Suprapubic skin (tissue), 4 donors: ENCODE measurements around the gene MOGAT3. TPM values are rescaled to one million over a fixed set of nuclear protein-coding genes. Genes with fewer than 3 reads are reported as not detected.

ENCODE experiments used
- DNase-seq, 2 donors: peaks; one replicate each; pipeline ENCODE4 v3.0.0-alpha.2; 2019; ENCODE audit warnings: low spot score in 2 of 2
- H3K27ac ChIP-seq: fragments of 200-600 bp; sonication (generic); one replicate; pipeline ENCODE4 v1.5.1; 2019
- H3K27me3 ChIP-seq: fragments of 200-600 bp; sonication (generic); one replicate; pipeline ENCODE4 v1.5.1; 2019
- H3K36me3 ChIP-seq: fragments of 200-600 bp; sonication (generic); one replicate; pipeline ENCODE4 v1.5.1; 2019
- H3K4me1 ChIP-seq: fragments of 200-600 bp; sonication (generic); one replicate; pipeline ENCODE4 v1.5.1; 2019
- H3K4me3 ChIP-seq: fragments of 200-600 bp; sonication (generic); one replicate; pipeline ENCODE4 v1.5.1; 2019; ENCODE audit warnings: mild to moderate bottlenecking
- H3K9me3 ChIP-seq: fragments of 200-600 bp; sonication (generic); one replicate; pipeline ENCODE4 v1.5.1; 2019
- EP300 ChIP-seq: sonication (generic); formaldehyde crosslinking; IDR thresholded peaks from one replicate; pipeline ENCODE4 v1.6.1; 2017; ENCODE audit warnings: antibody characterized with exemption
- POLR2A ChIP-seq, 2 donors: fragments of 450-650 bp; IDR thresholded peaks; one replicate each; pipeline ENCODE4 v1.6.1; 2017; ENCODE audit warnings: antibody characterized with exemption in 2 of 2, mild to moderate bottlenecking in 2 of 2, moderate library complexity in 2 of 2
- POLR2AphosphoS5 ChIP-seq, 3 donors: sonication (generic); formaldehyde crosslinking; IDR thresholded peaks; one replicate each; pipeline ENCODE4 v1.6.1; 2017; ENCODE audit warnings: antibody characterized with exemption in 3 of 3
- WGBS: methylation state at CpG from one replicate; pipeline ENCODE4 v1.1.5; 2018; 5-methylcytosine and 5-hydroxymethylcytosine counted together
- total RNA-seq, 4 donors: library from RNA; depleted of rRNA; stranded (reverse); fragments of >200 nt; gene quantifications; one replicate each; pipeline ENCODE4 v1.1.0, GENCODE V29; 2016
- TF ChIP-seq, protein P1 (sequence below), 2 donors: fragments of 200-600 bp in 1 of 2; fragments of 450-650 bp in 1 of 2; sonication (generic) in 1 of 2; IDR thresholded peaks; one replicate each; pipeline ENCODE4 v1.5.1; 2016 to 2019; ENCODE audit warnings: antibody characterized with exemption in 2 of 2, mild to moderate bottlenecking in 1 of 2, moderate library complexity in 1 of 2

Gene MOGAT3
- total RNA-seq, 4 donors from 2014 or later = not detected

DNA sequence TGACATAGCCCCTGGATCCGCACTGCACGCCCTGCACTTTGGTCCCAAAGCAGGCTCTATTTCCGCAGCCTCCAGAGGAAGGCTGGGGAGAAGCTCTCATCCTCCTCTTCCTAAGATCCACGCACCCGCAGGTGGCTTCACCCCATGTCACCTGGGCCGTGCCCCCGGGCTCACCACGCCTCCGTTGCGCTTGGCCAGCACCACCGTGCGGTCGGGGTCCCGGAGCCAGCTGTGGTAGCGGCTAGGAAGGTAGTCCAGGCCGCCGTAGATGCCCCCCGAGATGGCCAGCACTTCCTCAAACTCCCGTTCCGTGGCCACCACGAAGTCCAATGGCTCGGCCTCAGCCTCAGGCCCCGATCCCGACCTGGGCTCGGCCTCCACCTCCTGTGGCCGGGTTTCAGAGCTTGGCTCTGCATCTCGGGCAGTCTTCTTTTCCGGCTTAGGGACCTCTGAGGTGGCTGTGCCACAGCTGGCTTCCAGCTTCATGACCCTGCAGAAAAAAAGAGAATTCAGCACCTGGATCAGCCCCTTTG, 26.4 kb downstream of the MOGAT3 start:
- H3K9me3 ChIP-seq = no peaks in the 10 kb centered on the region
- peaks cover 55% of the 10 kb centered on the region for H3K4me1 ChIP-seq
- no peak overlapping the region for H3K27ac ChIP-seq
- H3K4me3 ChIP-seq = no peak overlapping the region
- no peaks in the 10 kb centered on the region for H3K36me3 ChIP-seq
- WGBS = 4% methylated on average over 8 of the region's 28 CpGs
- no peak for DNase-seq
- TF ChIP-seq, protein P1, sequence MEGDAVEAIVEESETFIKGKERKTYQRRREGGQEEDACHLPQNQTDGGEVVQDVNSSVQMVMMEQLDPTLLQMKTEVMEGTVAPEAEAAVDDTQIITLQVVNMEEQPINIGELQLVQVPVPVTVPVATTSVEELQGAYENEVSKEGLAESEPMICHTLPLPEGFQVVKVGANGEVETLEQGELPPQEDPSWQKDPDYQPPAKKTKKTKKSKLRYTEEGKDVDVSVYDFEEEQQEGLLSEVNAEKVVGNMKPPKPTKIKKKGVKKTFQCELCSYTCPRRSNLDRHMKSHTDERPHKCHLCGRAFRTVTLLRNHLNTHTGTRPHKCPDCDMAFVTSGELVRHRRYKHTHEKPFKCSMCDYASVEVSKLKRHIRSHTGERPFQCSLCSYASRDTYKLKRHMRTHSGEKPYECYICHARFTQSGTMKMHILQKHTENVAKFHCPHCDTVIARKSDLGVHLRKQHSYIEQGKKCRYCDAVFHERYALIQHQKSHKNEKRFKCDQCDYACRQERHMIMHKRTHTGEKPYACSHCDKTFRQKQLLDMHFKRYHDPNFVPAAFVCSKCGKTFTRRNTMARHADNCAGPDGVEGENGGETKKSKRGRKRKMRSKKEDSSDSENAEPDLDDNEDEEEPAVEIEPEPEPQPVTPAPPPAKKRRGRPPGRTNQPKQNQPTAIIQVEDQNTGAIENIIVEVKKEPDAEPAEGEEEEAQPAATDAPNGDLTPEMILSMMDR (IDR thresholded peaks at IDR 0.05) = no peak
- TF ChIP-seq EP300 (no peak), POLR2A (IDR thresholded peaks at IDR 0.05) (no peak), POLR2AphosphoS5 (IDR thresholded peaks at IDR 0.05) (no peak)
- H3K27me3 ChIP-seq = peaks cover 100% of the 10 kb centered on the region

DNA sequence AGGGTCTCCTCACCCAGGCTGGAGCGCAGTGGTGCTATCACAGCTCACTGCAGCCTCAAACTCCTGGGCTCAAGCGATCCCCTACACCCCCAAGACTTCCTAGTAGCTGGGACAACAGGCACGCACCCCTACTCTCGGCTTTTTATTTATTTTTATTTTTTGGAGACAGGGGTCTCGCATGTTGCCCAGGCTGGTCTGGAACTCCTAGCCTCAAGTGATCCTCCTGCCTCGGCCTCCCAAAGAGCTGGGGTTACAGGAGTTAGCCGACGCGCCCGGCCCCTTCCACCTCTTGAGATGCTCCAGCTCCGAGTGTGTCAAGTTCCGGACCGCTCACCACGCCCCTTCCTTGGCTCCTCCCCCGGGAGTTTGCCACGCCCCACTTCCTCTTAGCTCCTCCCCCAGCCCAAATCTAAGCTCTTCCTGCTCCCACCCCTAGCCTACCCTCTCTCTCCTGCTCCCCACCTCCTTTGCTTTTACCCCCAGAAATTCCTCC, 27.0 kb downstream of the MOGAT3 start:
- TF ChIP-seq POLR2AphosphoS5 (IDR thresholded peaks at IDR 0.05) (no peak), EP300 (no peak), POLR2A (IDR thresholded peaks at IDR 0.05) (no peak)
- TF ChIP-seq, protein P1 (IDR thresholded peaks at IDR 0.05) = no peak
- H3K27me3 ChIP-seq = peaks cover 100% of the 10 kb centered on the region
- H3K9me3 ChIP-seq = no peaks in the 10 kb centered on the region
- peaks cover 52% of the 10 kb centered on the region for H3K4me1 ChIP-seq
- peak overlapping the region; percentile 23 for H3K4me3 ChIP-seq
- 4% methylated on average over 16 of the region's 16 CpGs for WGBS
- H3K27ac ChIP-seq = no peak overlapping the region
- H3K36me3 ChIP-seq = no peaks in the 10 kb centered on the region
- no peak for DNase-seq

DNA sequence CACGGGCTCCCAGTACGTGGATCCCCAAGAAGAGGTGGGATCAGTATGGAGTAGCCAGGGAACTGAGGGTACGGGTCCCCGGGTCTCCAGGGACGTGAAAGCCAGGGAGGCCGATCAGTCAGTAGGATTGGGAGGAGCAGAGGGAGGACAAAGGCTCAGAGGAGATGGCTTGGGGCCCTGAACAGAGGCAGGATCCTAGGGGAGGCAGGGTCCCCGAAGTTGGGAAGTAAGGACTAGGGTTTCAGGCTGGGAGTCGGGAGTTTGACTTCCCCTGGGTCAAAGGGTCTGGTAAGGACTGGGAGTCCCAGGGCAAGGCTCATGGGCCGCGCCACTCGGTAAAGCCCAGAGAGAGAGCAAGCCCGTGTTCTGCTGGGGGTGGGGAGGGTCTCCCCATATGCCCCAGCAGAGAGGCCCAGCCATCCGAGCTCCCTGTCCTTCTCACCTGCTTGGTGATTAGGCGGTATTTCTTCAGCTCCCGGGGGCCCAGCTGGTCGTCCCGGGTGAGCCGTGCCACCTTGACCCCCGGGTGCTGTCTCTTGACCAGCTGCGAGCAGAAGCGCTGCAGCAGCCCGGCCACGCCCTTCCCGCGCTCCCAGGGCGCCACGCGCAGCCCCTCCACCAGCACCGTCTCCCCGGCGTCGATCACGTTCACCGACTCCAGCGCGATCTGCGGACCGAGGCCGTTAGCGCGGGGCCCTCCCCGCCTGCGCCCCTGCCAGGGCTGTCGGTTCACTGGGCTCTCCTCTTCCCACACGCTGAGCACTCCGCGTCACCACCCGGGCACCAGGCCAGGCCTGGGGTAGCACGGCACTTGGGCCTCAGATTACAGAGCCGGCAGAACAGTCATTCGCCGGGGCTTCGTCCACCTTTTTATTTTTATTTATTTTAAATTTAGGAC, 27.7 kb downstream of the MOGAT3 start:
- peak overlapping the region; percentile 23 for H3K4me3 ChIP-seq
- DNase-seq = no peak
- no peak for TF ChIP-seq EP300
- TF ChIP-seq POLR2A (IDR thresholded peaks at IDR 0.05) = no peak
- no peak for TF ChIP-seq POLR2AphosphoS5 (IDR thresholded peaks at IDR 0.05)
- TF ChIP-seq, protein P1 (IDR thresholded peaks at IDR 0.05) = no peak
- H3K36me3 ChIP-seq = no peaks in the 10 kb centered on the region
- no peak overlapping the region for H3K27ac ChIP-seq
- WGBS = 2% methylated on average over 33 of the region's 53 CpGs
- no peaks in the 10 kb centered on the region for H3K9me3 ChIP-seq
- H3K4me1 ChIP-seq = peaks cover 51% of the 10 kb centered on the region
- H3K27me3 ChIP-seq = peaks cover 100% of the 10 kb centered on the region

DNA sequence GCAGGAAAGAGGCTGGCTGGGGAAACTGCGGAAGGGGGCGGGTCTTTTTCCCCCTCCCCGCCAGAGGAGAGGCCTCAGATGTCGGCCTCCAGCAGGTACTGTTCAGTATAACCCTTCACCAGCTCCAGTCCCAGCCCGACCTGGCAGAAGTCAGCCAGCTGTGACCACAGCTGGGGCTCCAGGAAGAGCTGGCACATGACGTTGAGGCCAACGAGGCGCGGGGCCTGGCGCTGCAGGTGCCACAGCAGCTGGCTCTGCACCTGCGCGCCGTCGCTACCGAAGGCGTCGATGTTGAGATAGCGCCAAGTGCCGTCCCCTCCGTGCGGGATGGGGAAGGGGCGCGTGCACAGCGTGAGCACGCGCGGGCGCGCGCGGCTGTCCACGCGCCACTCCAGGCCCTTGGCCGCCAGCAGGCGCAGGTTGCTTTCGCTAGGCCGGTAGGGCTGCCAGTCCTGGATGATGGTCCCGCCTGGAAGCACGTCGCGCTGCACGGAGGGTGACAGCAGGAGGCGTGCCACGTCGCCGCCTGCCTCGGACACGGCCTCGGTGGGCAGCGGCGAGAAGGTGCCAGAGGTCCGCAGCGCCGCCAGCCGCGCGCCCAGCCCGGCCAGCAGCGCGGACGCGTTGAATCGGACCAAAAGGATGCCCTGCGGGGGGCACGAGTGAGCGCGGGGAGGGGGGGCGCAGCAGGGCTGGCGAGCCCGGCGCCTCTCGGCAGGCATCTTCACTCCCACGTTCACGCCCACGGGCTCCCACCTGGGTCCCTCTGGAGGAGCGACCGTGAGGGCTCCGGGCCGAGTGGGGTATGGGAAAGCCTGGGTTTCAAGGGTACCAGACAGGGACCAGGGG, 28.6 kb downstream of the MOGAT3 start:
- WGBS = 4% methylated on average over 30 of the region's 79 CpGs
- Histone ChIP-seq H3K4me3 (peak overlapping the region; percentile 18), H3K36me3 (no peaks in the 10 kb centered on the region)

More for the DNA sequence above, 28.6 kb downstream of the MOGAT3 start:
- no peak overlapping the region for H3K27ac ChIP-seq
- H3K4me1 ChIP-seq = peaks cover 51% of the 10 kb centered on the region
- DNase-seq = no peak
- H3K9me3 ChIP-seq = no peaks in the 10 kb centered on the region
- TF ChIP-seq POLR2A (IDR thresholded peaks at IDR 0.05) (no peak), POLR2AphosphoS5 (IDR thresholded peaks at IDR 0.05) (no peak), EP300 (no peak)
- TF ChIP-seq, protein P1 (IDR thresholded peaks at IDR 0.05) = no peak
- H3K27me3 ChIP-seq = peaks cover 100% of the 10 kb centered on the region
